Stimulated activated CD8-positive, alpha-beta memory T cell treated with anti-CD3 and anti-CD28 coated beads, Interleukin-7, amount 100 ng/mL, for 1 hour (primary cell): ENCODE results near the gene B3GALT4.

ENCODE experiments used
- DNase-seq, 2 donors: peaks; one replicate each; pipeline ENCODE4 v3.0.0-alpha.2; 2020; ENCODE audit warnings: low read depth in 2 of 2

Gene B3GALT4

GRCh38 chr6:33315793-33316602, 39.1 kb downstream of the B3GALT4 start:
- no peak for DNase-seq

GRCh38 chr6:33316603-33317418, 39.9 kb downstream of the B3GALT4 start:
- no peak for DNase-seq

GRCh38 chr6:33317419-33317668, 40.4 kb downstream of the B3GALT4 start:
- no peak for DNase-seq

GRCh38 chr6:33317669-33318425, 40.9 kb downstream of the B3GALT4 start, which contains the start of gene ZBTB22:
Gene ZBTB22 (minus strand): TSS chr6:33317744. CDS start chr6:33316916, 828 bp downstream.
- peak; percentile 85 to 94 for DNase-seq

GRCh38 chr6:33318426-33319073, 41.6 kb downstream of the B3GALT4 start:
- no peak for DNase-seq

GRCh38 chr6:33319939-33320314, 43.0 kb downstream of the B3GALT4 start:
- DNase-seq: no peak

GRCh38 chr6:33320315-33321181, 43.6 kb downstream of the B3GALT4 start:
- DNase-seq: no peak

- no peak for DNase-seq
These were observed 44.3 kb downstream of the B3GALT4 start for GRCh38 chr6:33321227-33321626.

GRCh38 chr6:33323623-33323948, 46.7 kb downstream of the B3GALT4 start:
- no peak for DNase-seq

- DNase-seq: no peak
These were observed 47.2 kb downstream of the B3GALT4 start for GRCh38 chr6:33324125-33324524.
